GM18502 (cell line): ENCODE measurements around the gene RXRA.

Experiments used
- ATAC-seq: cut with Tn5 transposase; IDR thresholded peaks from one replicate; pipeline ENCODE4 v1.9.1; 2021; ENCODE audit warnings: mild to moderate bottlenecking; ENCODE audit not compliant: unreplicated experiment, poor library complexity

RXRA gene

DNA sequence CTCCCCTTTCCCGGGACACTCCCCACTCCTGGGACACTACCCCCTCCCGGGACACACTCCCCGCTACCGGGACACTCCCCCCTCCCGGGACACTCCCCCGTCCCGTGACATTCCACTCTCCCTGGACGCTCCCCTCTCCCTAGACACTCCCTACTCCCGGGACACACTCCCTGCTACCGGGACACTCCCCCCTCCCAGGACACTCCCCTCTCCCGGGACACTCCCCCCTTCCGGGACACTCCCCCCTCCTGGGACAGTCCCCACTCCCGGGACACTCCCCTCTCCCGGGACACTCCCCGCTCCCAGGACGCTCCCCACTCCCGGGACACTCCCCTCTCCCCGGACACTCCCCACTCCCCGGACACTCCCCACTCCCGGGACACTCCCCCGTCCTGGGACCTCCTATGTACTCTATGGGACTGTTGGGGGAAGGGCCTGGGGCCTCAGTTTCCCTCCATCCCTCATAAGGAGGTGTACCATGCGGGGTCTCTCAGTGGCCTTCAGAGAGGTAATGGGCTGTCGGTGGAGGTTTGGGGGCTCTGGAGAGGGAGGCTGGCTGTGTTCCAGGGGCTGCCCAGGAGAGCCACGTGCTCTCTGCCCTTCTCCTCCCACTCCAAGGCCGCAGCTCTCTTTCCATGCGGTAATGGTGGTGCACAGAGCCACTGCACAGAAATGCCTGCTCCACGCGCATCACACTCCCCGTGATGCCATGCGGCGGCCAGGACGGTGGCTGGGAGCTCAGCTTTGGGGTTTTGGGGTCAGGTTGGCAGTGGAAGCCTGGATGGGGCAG is 96.2 kb downstream of the RXRA start:
- no peak for ATAC-seq

DNA sequence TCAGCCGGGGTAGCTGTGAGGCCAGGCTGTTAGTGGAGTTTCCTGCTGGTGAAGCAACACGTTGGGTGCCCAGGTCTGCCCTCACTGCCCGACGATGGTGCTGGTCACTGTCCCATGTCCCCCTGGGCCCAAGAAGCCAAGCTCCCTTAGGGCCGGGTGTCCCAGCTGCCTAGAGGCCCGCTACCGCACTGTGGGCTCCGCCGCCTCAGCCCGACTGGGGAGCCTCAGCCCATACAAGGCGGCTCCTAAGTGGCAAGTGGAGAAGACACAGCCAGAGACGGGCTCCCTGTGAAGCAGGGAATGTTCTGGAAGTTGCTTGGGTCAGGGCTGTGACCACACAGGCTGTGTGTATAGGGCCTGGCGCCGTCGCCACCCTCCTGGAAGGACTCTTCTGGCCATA is 96.9 kb downstream of the RXRA start:
- no peak for ATAC-seq

DNA sequence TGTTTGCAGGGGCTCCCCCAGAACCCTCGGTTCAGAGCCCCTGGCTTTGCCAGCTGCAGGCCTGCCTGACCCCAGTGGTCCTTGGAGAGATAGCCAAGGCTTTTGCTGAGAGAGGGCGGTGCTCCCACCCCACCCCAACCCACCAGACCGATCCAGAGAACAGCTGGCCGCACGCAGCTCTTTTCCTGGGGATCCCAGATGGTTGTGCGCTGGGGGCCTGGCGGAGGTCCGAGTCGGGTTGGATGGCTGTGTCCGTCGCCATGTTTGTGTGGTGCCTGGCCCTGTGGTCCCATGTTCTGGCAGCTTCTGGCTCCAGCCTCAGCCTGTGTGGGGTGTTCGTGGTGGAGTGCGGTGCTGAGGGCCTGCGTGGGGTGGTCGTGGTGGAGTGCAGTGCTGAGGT is 97.5 kb downstream of the RXRA start:
- no peak for ATAC-seq

DNA sequence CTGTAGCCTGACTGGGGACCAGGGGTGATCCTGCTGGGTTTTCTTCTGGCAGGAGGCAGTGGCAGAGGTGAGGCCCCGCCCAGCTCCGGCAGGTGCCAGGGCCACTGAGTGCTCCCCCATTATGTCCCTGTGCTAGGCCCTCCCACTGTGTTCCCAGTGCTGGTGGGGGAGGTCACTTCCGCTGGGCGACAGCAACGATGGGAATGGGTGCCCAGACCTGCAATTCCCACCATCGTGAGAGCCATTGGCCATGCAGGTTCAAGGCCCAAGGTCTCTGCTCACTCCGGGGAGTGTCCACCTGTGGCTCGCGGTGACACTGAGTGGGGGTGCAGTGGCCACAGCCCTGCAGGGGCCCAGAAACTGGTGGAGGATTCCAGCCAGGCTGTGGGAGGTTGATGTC is 98.6 kb downstream of the RXRA start:
- no peak for ATAC-seq

DNA sequence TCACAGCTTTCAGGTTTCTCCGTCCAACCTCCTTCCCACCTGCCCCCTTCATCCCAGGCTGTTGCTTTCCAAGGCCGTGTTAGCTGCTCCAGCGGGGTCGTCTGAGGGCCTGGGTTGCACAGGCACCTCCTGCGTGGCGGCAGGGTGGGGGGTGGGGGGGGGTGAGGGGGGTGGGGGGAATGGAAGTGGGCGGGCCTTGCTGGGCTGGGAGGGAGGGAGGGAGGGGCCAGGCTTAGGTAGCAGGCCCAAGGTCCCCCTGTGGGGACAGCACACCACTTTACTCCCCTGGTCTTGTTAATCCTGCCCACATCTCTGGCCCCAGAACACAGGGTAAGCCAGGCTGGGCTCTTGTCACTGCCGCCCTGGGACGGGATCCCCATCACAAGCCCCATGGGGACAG is 99.1 kb downstream of the RXRA start:
- ATAC-seq = no peak

DNA sequence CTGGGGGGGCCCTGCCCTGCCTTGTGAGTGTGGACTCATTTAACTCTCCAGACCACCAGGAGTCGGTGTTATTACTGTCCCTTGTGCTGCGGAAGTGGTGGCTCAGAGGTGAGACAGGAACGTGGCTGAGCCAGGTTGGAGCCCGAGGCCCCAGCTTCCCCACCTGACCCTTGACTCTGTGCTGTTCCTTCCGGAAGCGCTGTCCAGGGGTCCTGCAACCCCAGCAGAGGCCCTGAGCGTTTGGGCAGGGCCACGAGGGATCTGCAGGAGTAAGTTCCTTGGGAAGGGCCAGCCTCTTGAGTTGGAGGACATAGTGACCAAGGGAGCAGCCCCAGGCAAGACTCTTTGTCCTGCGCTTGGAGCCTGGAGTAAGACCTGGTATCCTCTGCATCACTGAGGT is 99.6 kb downstream of the RXRA start:
- ATAC-seq = no peak

DNA sequence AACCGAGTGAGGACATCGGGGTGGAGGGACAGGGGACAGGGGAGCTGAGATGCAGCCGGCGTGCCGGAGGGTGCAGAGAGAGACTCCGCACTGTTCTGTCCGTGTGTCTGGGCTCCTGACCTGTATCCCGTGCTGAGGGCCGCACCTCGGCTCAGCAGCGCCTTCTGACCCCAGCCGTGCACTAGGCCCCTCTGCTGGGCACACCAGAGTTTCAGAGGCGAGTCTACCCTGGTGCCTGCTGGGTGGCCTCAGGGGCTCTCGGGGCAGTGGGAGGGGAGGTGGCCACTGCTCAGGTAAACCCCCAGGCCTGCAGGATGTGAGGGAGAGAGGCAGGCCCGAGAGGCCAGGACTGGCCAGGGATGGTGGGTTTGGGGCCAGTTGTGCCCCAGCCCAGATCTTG is 100.2 kb downstream of the RXRA start:
- ATAC-seq = no peak

DNA sequence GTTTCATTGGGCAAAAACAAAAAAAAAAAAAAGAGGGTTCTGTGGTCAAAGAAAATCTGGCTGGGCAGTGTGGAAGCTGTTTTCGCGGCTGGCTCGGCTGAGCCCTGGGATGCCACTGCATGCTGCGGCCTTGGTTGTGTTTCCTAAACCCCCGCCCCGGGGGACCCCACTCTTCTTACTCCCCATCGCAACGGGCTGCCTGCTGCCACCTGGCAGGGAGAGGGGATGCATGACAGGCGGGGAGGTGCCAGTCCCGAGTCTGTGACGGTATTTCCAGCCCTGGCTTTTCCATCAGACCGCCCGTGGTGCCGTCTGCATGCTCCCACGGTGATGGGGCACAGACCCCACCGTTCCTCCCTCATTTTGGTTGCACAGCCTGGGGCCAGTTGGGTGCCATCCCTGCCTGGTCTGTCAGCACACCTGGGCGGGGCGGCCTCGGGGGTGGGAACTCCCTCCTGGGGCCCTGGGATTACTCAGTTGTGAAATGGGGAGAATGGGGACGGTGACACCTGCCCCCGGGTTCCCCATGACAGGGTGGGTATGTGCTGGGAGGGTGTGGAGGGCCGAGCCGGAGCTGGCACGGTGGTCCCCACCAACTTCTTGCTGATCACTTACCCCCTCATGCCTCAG is 101.0 kb downstream of the RXRA start:
- no peak for ATAC-seq

DNA sequence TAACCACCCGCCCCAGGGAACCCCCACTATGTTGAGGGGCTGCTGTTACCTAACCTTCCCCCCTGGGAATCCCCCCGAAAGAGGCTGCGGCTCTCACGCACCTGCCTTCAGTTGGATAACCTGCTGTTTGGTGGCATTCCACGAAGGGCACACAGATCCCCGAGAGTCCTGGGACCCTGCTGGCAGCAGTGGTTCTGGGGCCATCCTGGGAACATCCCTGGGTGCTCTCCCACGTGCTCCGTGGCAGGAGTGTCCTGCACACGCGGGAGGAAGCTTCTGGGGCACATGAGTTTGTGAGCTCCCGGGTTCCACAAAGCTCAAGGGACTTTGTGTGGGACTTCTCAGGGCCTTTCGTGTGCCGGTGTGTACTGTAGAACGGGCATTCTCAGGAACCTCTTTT is 102.3 kb downstream of the RXRA start:
- no peak for ATAC-seq

DNA sequence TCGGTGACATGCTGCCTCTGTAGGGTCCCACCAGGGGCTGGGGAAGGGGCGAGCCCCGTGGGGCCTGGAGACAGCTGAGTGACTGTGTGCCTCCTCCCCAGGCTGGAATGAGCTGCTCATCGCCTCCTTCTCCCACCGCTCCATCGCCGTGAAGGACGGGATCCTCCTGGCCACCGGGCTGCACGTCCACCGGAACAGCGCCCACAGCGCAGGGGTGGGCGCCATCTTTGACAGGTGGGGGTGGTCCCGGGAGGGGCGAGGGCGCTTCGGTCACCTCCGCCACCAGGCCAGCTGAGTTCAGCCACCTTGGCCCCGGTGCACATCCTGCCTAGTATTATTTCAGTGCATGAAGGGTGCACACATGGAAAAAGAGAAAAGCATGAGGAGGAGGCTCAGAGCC is 102.8 kb downstream of the RXRA start:
- no peak for ATAC-seq

DNA sequence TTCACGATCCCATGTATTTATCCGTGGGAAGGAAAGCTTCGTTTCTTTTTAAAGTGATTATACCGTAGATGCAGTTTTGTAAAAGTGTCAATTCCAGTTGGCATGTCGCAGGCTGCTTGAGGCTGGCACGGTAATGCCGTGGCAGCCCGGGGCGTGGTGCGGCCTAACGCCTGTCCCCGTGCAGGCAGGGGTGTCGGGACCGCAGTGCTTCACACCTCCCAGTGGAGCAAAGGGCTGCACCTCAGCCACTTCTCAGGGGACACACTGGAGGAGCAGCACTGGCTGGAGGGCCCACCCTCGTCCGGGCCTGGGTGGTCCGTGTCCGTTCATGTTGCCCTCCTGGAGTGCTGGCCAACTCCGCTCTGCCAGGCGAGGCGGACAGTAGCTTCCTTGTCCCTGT is 103.2 kb downstream of the RXRA start:
- ATAC-seq = no peak

DNA sequence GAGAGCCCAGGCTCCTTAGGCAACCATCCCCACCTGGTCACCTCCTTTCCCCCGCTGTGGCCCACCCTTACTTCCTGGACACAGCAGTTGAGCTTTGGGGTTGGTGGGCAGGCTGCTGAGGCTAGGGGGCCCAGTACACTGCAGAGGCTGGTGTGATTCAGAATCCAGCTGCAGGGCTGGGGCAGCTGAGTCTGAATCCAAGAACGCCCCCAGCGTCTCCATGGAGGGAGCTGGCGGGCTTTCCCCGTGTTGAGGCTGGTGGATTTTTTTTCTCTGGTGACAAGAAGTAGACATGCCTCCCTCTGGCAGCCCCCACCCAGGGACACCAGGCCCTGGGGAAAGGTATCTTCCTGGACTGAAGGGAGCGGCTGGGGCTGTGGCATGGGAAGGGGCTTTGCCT is 104.8 kb downstream of the RXRA start:
- ATAC-seq = no peak

DNA sequence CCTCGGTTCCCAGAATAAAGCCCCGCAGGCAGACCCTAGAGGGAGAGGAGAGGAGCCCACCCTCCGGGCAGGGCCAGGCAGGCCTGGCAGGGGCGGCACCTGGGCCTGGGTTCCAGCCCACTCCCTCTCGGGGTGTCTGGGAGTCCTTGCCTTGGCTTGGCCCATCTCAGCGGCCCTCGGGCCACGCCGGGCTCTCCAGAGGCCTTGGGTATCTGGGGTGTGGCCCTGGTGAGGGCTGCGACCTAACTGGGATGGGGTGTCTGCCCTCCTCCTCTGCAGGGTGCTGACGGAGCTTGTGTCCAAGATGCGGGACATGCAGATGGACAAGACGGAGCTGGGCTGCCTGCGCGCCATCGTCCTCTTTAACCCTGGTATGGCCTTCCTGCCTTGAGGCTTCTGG is 105.4 kb downstream of the RXRA start:
- ATAC-seq = no peak

DNA sequence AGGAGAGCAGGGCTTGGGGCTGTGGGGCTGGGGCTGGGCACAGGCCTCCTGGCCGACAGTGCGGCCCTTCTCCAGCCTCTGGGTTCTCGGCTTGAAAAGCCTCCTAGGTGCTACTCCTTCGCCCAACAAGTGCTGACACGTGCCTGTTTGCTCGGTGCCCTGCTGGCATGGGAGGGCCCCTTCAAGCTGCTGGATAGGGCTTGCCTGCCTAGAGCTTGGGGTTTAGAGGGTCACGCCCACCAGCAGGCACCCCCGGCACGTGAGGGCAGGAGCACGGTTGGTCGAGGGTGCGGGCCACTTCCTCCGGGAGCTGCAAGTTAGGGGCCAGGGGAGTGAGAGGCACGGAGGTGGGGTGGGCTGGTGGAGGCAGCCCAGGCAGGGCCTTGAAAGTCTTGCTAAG is 106.2 kb downstream of the RXRA start:
- ATAC-seq = no peak

DNA sequence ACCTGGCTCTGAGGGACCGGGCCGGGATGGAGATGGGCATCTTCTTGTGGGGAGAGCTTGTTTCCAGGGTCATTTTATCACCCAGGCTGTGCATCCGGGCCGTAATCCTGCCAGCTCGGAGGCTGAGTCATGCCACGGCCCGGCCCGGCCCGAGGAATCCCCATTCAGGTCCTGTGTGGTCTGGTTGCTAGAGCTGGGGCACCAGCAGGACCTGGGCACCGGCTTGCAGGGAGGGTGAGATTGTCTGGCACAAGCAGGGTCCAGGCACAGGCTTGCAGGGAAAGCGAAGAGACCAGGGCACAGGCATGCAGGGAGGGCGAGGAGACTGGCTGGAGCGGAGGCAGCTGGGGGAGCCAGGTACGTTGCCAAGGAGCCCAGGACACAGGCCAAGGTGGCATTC is 106.8 kb downstream of the RXRA start:
- no peak for ATAC-seq

DNA sequence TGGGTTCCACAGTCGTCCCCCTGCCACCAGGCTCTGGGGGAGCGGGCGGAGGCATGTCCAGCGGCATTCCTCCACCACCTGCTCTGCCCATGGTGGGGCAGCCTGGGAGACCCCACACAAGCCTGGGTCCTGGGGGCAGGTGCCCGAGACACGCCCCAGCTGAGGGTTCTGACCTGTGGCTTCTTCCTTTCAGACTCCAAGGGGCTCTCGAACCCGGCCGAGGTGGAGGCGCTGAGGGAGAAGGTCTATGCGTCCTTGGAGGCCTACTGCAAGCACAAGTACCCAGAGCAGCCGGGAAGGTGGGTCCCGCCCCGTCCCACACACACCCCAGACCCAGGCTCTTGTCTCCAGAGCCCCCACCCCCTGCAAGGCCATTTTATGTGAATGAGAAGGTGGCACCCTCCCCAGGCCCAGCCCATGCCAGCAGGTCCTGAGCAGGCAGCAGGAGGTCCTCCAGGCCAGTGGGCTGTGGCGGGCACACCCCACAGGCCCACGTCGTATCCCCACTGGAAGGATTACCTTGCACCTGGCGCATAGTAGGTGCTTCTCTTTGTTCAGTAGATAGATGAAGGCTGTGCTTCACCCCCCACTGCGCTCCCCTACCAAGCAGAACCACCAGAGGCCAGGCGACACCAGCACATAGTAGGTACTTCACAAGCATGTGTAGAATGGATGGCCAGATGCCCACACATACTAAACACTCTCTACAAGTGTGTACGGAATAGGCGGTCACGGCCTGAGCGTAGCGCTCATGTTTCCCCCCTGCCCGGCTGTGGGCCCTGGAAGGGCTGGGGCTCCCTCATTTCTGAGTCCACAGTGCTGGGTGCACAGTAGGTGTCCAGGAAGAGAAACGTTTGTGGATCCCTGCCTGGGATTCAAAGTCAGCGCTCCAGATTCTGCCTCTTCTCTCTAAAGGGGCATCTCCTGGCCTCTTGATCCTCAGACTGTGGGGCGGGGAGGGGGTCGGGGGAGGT is 107.9 kb downstream of the RXRA start:
- ATAC-seq = no peak

DNA sequence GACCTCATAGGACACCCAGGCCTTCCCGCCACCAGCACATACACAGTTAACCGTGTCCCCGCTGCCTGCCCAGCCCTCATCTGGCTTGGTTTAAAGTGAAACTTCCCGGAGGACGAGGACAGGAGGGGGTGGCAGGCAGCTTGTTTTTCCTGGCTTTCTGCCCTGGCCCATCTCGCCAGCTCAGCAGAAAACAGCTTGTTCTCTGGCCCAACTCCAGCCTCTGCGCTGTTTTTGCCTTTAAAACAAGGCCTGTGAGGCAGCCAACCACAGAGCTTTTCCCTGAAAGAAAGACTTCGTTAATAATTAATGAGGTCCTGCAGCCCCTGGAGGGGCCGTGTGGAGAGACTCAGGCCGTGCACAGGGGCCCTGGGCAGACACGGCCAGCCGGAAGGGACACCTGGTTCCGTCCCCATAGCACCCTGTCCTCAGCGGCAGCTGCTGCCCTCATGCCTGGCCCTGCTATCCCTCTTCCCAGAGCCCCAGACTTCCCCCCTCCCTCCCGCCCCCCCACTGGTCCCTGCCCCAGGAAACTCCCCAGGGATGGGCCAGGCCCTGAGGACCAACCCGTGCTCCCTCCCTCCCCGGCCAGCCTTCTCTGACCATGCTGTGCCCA is 108.7 kb downstream of the RXRA start:
- ATAC-seq = no peak

DNA sequence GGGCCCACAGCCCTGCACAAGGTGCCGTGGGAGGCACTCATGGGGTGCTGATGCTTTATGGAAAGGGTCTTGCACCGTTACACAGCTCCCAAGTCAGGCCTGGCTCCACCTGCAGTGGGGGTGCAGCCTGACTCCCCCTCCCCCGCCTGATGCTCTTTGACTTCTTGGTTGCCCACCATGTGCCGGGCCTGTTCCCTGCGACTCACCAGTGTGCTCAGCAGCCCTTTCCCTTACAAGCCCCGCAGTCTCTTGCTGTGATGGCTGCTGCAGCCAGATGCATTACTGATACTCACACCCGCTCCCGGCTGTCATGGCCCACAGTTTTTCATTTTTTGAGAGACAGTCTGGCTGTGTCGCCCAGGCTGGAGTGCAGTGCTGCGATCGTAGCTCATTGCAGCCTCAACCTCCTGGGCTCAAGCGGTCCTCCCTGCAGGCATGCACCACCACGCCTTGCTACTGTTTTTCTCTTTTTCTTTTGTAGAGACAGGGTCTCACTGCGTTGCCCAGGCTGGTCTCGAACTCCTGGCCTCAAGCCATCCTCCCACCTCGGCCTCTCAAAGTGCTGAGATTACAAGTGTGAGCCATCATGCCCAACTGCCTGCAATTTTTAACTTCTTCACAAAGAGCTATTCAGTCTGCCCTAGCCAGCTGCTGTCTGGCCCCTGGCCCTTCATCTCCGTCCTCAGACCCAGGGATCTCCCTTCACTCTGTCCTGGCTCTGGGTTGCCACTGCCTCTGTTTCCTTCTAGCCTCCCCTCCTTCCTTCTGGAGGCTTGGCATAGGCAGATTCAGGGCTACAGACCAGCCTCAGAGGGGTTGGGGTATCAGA is 109.5 kb downstream of the RXRA start:
- no peak for ATAC-seq

DNA sequence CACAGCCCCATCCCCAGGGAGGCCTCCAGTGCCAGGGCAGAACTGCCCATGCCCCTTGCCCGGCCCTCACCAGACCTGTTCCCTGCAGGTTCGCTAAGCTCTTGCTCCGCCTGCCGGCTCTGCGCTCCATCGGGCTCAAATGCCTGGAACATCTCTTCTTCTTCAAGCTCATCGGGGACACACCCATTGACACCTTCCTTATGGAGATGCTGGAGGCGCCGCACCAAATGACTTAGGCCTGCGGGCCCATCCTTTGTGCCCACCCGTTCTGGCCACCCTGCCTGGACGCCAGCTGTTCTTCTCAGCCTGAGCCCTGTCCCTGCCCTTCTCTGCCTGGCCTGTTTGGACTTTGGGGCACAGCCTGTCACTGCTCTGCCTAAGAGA is 110.1 kb downstream of the RXRA start:
- no peak for ATAC-seq

DNA sequence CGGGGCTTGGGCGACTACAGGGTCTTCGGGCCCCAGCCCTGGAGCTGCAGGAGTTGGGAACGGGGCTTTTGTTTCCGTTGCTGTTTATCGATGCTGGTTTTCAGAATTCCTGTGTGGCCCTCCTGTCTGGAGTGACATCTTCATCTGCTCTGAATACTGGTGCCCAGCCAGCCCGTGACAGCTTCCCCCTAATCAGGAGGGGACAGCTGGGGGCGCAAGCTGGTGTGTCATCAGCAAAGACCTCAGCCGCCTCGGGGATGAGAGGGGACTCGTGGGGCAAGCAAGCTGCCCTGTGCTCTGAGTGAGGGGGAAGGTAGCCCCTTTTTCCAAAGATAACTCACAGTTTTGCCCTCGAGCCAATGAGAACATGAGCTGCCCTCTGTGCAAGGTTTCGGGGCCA is 110.7 kb downstream of the RXRA start:
- no peak for ATAC-seq
